Activated T-cell treated with anti-CD3 and anti-CD28 coated beads, Interleukin-2, amount 50 U/mL, for 72 hours (primary cell): Measurements from ENCODE around the gene FAM204A. TPM values are rescaled to one million over a fixed set of nuclear protein-coding genes. Genes with fewer than 3 reads are reported as not detected.
A peak's percentile ranks its signal among the peaks of the same experiment; 100 is the strongest.

Source experiments
- ATAC-seq, 2 donors: fragments of 150-1000 bp; cut with Tn5 transposase; replicated peaks in 1 of 2; 2 replicates each; pipeline ENCODE4 v1.10.0; 2021; ENCODE audit warnings: moderate library complexity in 2 of 2, mild to moderate bottlenecking in 1 of 2
- DNase-seq, 2 donors: peaks; one replicate each; pipeline ENCODE4 v3.0.0; 2021 to 2022; ENCODE audit warnings: mixed read lengths in 1 of 2
- H3K27ac Mint-ChIP-seq: one replicate; pipeline ENCODE4 v1.8.0; 2022; ENCODE audit warnings: mild to moderate bottlenecking, moderate library complexity, mixed read lengths
- H3K27me3 Mint-ChIP-seq: one replicate; pipeline ENCODE4 v1.8.0; 2022; ENCODE audit warnings: low read depth, mixed read lengths
- H3K36me3 Mint-ChIP-seq, 2 donors: one replicate each; pipeline ENCODE4 v1.8.0; 2022; ENCODE audit warnings: mixed read lengths in 2 of 2, mild to moderate bottlenecking in 1 of 2; ENCODE audit not compliant: insufficient read depth in 2 of 2
- H3K4me1 Mint-ChIP-seq: one replicate; pipeline ENCODE4 v1.8.0; 2022; ENCODE audit warnings: low read depth, mixed read lengths
- H3K4me3 Mint-ChIP-seq, 2 donors: one replicate each; pipeline ENCODE4 v1.8.0; 2022; ENCODE audit warnings: mild to moderate bottlenecking in 2 of 2, mixed read lengths in 2 of 2, moderate library complexity in 2 of 2
- H3K9me3 Mint-ChIP-seq, 2 donors: one replicate each; pipeline ENCODE4 v1.8.0; 2022; ENCODE audit warnings: mixed read lengths in 2 of 2
- total RNA-seq, 2 donors: library from RNA; stranded (reverse); gene quantifications; one replicate each; pipeline ENCODE4 v1.2.3, GENCODE V29; 2022

FAM204A gene
- total RNA-seq, 2 donors from 2014 or later, result 81.3 to 88.6 TPM

GRCh38 chr10:118291122-118291521 lies 51.0 kb downstream of the FAM204A start:
- Mint-ChIP-seq H3K27me3 (peaks cover 30% of the 10 kb centered on the region), H3K36me3 (no peaks in the 10 kb centered on the region), H3K27ac (no peak overlapping the region), H3K9me3 (no peaks in the 10 kb centered on the region), H3K4me3 (no peak overlapping the region), H3K4me1 (no peaks in the 10 kb centered on the region)
- DNase-seq (no peak), ATAC-seq (no peak)

- DNase-seq (no peak), ATAC-seq (no peak)
- Mint-ChIP-seq H3K4me1 (no peaks in the 10 kb centered on the region), H3K27ac (no peak overlapping the region), H3K4me3 (no peak overlapping the region), H3K27me3 (peaks cover 30% of the 10 kb centered on the region), H3K9me3 (no peaks in the 10 kb centered on the region), H3K36me3 (no peaks in the 10 kb centered on the region)
These were observed 51.6 kb downstream of the FAM204A start for GRCh38 chr10:118290471-118290995.

GRCh38 chr10:118287076-118287806 lies 54.9 kb downstream of the FAM204A start:
- no peak overlapping the region for H3K27ac Mint-ChIP-seq
- peaks cover 29% of the 10 kb centered on the region for H3K27me3 Mint-ChIP-seq
- no peaks in the 10 kb centered on the region for H3K4me1 Mint-ChIP-seq
- H3K4me3 Mint-ChIP-seq, result no peak overlapping the region
- peaks cover 0 to 4% of the 10 kb centered on the region in 2 donors for H3K9me3 Mint-ChIP-seq
- no peaks in the 10 kb centered on the region for H3K36me3 Mint-ChIP-seq
- no peak for ATAC-seq
- DNase-seq, result no peak

GRCh38 chr10:118286051-118286838 lies 55.9 kb downstream of the FAM204A start:
- no peak for DNase-seq
- peaks cover 23% of the 10 kb centered on the region for H3K27me3 Mint-ChIP-seq
- H3K36me3 Mint-ChIP-seq, result no peaks in the 10 kb centered on the region
- H3K4me1 Mint-ChIP-seq, result no peaks in the 10 kb centered on the region
- H3K27ac Mint-ChIP-seq, result no peak overlapping the region
- H3K9me3 Mint-ChIP-seq, result peaks cover 0 to 4% of the 10 kb centered on the region in 2 donors
- no peak for ATAC-seq
- H3K4me3 Mint-ChIP-seq, result no peak overlapping the region

- H3K27ac Mint-ChIP-seq, result peak overlapping the region; percentile 12
- H3K9me3 Mint-ChIP-seq, result peaks cover 0 to 12% of the 10 kb centered on the region in 2 donors
- no peaks in the 10 kb centered on the region for H3K36me3 Mint-ChIP-seq
- DNase-seq, result no peak
- ATAC-seq, result no peak
- no peak overlapping the region for H3K4me3 Mint-ChIP-seq
- no peaks in the 10 kb centered on the region for H3K4me1 Mint-ChIP-seq
- H3K27me3 Mint-ChIP-seq, result peaks cover 30% of the 10 kb centered on the region
These were observed 59.5 kb downstream of the FAM204A start for GRCh38 chr10:118282670-118283069.

- peaks cover 2% of the 10 kb centered on the region in 2 donors for H3K36me3 Mint-ChIP-seq
- no peaks in the 10 kb centered on the region for H3K4me1 Mint-ChIP-seq
- H3K27me3 Mint-ChIP-seq, result peaks cover 15% of the 10 kb centered on the region
- peaks cover 3 to 14% of the 10 kb centered on the region in 2 donors for H3K9me3 Mint-ChIP-seq
- H3K27ac Mint-ChIP-seq, result no peak overlapping the region
- ATAC-seq (no peak), DNase-seq (no peak)
- H3K4me3 Mint-ChIP-seq, result no peak overlapping the region
These were observed 63.5 kb downstream of the FAM204A start for GRCh38 chr10:118278649-118279048.

GRCh38 chr10:118277871-118278270 lies 64.3 kb downstream of the FAM204A start:
- Mint-ChIP-seq H3K27me3 (peaks cover 15% of the 10 kb centered on the region), H3K4me3 (no peak overlapping the region)
- no peak for DNase-seq

GRCh38 chr10:118276727-118277126 lies 65.4 kb downstream of the FAM204A start:
- H3K27me3 Mint-ChIP-seq, result peaks cover 23% of the 10 kb centered on the region
- no peak overlapping the region for H3K27ac Mint-ChIP-seq
- peaks cover 3 to 10% of the 10 kb centered on the region in 2 donors for H3K9me3 Mint-ChIP-seq
- peaks cover 2% of the 10 kb centered on the region in 2 donors for H3K36me3 Mint-ChIP-seq
- H3K4me1 Mint-ChIP-seq, result no peaks in the 10 kb centered on the region
- no peak overlapping the region for H3K4me3 Mint-ChIP-seq
- no peak for DNase-seq
- ATAC-seq, result no peak

More at GRCh38 chr10:118277871-118278270, 64.3 kb downstream of the FAM204A start:
- Mint-ChIP-seq H3K36me3 (peaks cover 2% of the 10 kb centered on the region in 2 donors), H3K27ac (no peak overlapping the region), H3K4me1 (no peaks in the 10 kb centered on the region), H3K9me3 (peaks cover 3 to 13% of the 10 kb centered on the region in 2 donors)
- no peak for ATAC-seq

- H3K4me3 Mint-ChIP-seq, result no peak overlapping the region
- no peaks in the 10 kb centered on the region for H3K4me1 Mint-ChIP-seq
- ATAC-seq, result no peak
- H3K27ac Mint-ChIP-seq, result no peak overlapping the region
- H3K9me3 Mint-ChIP-seq, result peaks cover 3 to 10% of the 10 kb centered on the region in 2 donors
- peaks cover 2% of the 10 kb centered on the region in 2 donors for H3K36me3 Mint-ChIP-seq
- no peak for DNase-seq
- H3K27me3 Mint-ChIP-seq, result peaks cover 25% of the 10 kb centered on the region
These were observed 65.9 kb downstream of the FAM204A start for GRCh38 chr10:118276204-118276603.

- H3K27ac Mint-ChIP-seq, result no peak overlapping the region
- ATAC-seq (no peak), DNase-seq (no peak)
- H3K36me3 Mint-ChIP-seq, result peaks cover 2% of the 10 kb centered on the region in 2 donors
- H3K27me3 Mint-ChIP-seq, result peaks cover 24% of the 10 kb centered on the region
- no peaks in the 10 kb centered on the region for H3K4me1 Mint-ChIP-seq
- peaks cover 3 to 8% of the 10 kb centered on the region in 2 donors for H3K9me3 Mint-ChIP-seq
- H3K4me3 Mint-ChIP-seq, result no peak overlapping the region
These were observed 68.5 kb downstream of the FAM204A start for GRCh38 chr10:118273662-118274061.

GRCh38 chr10:118272767-118273166 lies 69.4 kb downstream of the FAM204A start:
- Mint-ChIP-seq H3K9me3 (peaks cover 2 to 3% of the 10 kb centered on the region in 2 donors), H3K4me1 (no peaks in the 10 kb centered on the region), H3K27ac (no peak overlapping the region), H3K36me3 (peaks cover 2% of the 10 kb centered on the region in 2 donors), H3K4me3 (no peak overlapping the region), H3K27me3 (peaks cover 32% of the 10 kb centered on the region)
- no peak for ATAC-seq
- no peak for DNase-seq

GRCh38 chr10:118272149-118272721 lies 69.9 kb downstream of the FAM204A start:
- ATAC-seq, result no peak
- Mint-ChIP-seq H3K4me3 (no peak overlapping the region), H3K9me3 (peaks cover 0 to 1% of the 10 kb centered on the region in 2 donors), H3K4me1 (no peaks in the 10 kb centered on the region), H3K36me3 (no peaks in the 10 kb centered on the region), H3K27ac (no peak overlapping the region), H3K27me3 (peaks cover 37% of the 10 kb centered on the region)
- no peak for DNase-seq

GRCh38 chr10:118271671-118272070 lies 70.5 kb downstream of the FAM204A start:
- Mint-ChIP-seq H3K36me3 (no peaks in the 10 kb centered on the region), H3K27ac (no peak overlapping the region), H3K27me3 (peaks cover 43% of the 10 kb centered on the region), H3K4me3 (no peak overlapping the region), H3K4me1 (no peaks in the 10 kb centered on the region), H3K9me3 (no peaks in the 10 kb centered on the region)
- no peak for ATAC-seq
- DNase-seq, result no peak
